Measurements from ENCODE around the gene RBMS3.

GRCh38 chr3:29854821-29855220, 574.0 kb downstream of the RBMS3 start:
- TF ChIP-seq POLR2A (IDR thresholded peaks at IDR 0.05) = no peak
- TF ChIP-seq, protein P1, sequence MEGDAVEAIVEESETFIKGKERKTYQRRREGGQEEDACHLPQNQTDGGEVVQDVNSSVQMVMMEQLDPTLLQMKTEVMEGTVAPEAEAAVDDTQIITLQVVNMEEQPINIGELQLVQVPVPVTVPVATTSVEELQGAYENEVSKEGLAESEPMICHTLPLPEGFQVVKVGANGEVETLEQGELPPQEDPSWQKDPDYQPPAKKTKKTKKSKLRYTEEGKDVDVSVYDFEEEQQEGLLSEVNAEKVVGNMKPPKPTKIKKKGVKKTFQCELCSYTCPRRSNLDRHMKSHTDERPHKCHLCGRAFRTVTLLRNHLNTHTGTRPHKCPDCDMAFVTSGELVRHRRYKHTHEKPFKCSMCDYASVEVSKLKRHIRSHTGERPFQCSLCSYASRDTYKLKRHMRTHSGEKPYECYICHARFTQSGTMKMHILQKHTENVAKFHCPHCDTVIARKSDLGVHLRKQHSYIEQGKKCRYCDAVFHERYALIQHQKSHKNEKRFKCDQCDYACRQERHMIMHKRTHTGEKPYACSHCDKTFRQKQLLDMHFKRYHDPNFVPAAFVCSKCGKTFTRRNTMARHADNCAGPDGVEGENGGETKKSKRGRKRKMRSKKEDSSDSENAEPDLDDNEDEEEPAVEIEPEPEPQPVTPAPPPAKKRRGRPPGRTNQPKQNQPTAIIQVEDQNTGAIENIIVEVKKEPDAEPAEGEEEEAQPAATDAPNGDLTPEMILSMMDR (IDR thresholded peaks at IDR 0.05) = no peak
